GM12865 (cell line): ENCODE data around the gene EPHB1.

ENCODE experiments used
- DNase-seq: peaks from one replicate; pipeline ENCODE4 v3.0.0; 2010; ENCODE audit warnings: low read depth
- H3K4me3 ChIP-seq: 2 replicates; pipeline ENCODE4 v1.5.1; 2011; ENCODE audit warnings: mild to moderate bottlenecking, low read depth, low read length, control low read depth
- TF ChIP-seq, protein P1 (sequence below): IDR thresholded peaks from 2 replicates; pipeline ENCODE4 v1.5.1; 2011; ENCODE audit warnings: low read length, control low read depth, low read depth, inconsistent platforms; ENCODE audit not compliant: insufficient read depth; ENCODE audit errors: missing control alignments

EPHB1 gene

DNA sequence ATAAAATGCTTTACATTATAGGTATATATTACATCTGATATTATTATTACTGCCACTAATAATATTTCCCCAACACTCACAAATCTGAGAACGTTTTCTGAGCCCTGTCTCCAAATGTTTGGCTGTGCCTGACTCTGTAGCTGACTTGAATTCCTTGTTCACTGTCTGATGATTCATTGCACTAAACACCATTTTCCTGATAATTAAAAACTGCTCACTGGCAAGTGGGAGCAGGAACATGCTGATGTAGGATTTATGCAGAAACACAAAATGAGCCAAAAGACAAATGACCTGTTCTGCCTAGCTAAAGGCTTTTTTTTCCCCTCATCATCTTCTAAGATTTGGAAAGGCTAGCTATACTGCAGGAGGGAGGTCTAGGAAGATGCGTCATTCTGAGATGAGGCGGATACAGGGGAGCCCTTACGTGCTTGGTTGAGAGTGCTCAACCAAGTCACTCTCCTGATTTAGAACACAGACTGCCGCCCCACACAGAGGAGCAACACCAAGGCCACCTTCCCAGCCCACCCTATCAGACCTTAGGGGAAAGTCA is 380.7 kb downstream of the EPHB1 start:
- TF ChIP-seq, protein P1, sequence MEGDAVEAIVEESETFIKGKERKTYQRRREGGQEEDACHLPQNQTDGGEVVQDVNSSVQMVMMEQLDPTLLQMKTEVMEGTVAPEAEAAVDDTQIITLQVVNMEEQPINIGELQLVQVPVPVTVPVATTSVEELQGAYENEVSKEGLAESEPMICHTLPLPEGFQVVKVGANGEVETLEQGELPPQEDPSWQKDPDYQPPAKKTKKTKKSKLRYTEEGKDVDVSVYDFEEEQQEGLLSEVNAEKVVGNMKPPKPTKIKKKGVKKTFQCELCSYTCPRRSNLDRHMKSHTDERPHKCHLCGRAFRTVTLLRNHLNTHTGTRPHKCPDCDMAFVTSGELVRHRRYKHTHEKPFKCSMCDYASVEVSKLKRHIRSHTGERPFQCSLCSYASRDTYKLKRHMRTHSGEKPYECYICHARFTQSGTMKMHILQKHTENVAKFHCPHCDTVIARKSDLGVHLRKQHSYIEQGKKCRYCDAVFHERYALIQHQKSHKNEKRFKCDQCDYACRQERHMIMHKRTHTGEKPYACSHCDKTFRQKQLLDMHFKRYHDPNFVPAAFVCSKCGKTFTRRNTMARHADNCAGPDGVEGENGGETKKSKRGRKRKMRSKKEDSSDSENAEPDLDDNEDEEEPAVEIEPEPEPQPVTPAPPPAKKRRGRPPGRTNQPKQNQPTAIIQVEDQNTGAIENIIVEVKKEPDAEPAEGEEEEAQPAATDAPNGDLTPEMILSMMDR, result no peak
- H3K4me3 ChIP-seq, result no peak overlapping the region
- DNase-seq, result no peak

DNA sequence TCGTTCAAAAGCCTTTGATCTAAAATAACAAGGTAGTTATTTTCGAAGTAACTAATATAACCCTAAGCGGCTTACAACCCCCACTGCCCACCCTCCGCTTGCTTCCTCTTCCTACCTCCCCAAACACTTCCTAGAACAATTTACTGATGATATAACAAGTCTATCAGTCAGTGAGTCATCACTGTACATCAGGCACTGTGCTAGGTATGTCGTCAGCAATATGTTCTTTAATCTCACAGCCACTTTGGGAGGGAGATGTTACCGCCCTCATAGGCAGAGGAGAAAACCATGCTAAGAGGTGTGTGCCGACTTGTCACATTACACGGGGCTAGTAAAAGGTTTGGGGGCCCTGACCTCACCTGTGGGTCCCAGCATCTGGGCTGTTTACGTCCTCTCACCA is 381.8 kb downstream of the EPHB1 start:
- TF ChIP-seq, protein P1, result no peak
- DNase-seq, result no peak
- no peak overlapping the region for H3K4me3 ChIP-seq

DNA sequence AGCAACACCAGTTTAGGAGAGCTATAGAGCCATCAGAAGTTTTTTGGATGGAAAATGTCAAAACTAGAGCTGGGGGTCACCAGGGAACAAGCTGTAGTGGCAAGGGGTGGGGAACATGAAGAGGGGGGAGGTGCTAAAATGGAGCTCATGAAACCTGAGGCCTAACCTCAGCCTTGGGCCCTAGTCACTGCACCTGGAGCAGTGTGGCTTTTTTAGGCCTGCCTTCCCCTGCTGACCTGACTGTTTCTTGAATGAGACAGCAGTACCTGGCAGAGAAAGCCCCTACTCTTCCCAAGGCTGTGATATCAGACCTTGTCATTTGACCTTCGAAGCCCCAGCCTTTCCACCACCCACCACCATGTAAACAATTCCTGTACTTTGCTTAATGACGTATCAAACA is 383.5 kb downstream of the EPHB1 start:
- no peak for DNase-seq
- TF ChIP-seq, protein P1, result no peak
- H3K4me3 ChIP-seq, result no peak overlapping the region

DNA sequence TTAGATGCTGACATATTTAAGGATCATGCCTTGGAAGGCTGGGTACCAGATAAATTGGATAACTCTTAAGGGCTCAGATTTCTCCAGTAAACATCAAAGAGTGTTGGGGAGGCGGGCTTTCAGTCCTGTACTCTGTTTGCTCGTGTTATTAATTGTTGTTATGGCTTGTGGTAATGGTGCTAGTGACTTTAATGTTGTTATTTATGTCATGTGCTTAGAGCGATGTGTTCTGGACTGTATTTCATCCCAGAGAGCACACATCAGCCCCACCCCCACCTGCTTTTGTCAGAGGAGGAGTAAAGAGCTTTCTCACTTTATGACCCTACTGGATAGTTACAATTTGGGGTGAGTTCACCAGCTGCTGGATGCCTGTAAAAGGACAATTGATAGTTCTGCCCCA is 386.3 kb downstream of the EPHB1 start:
- TF ChIP-seq, protein P1, result no peak
- no peak overlapping the region for H3K4me3 ChIP-seq
- no peak for DNase-seq

- H3K4me3 ChIP-seq, result no peak overlapping the region
- DNase-seq, result no peak
- TF ChIP-seq, protein P1, result no peak
These were observed 387.4 kb downstream of the EPHB1 start for GRCh38 chr3:135182364-135182998.

GRCh38 chr3:135190658-135191057 is 395.6 kb downstream of the EPHB1 start:
- no peak for DNase-seq
- TF ChIP-seq, protein P1, result no peak

DNA sequence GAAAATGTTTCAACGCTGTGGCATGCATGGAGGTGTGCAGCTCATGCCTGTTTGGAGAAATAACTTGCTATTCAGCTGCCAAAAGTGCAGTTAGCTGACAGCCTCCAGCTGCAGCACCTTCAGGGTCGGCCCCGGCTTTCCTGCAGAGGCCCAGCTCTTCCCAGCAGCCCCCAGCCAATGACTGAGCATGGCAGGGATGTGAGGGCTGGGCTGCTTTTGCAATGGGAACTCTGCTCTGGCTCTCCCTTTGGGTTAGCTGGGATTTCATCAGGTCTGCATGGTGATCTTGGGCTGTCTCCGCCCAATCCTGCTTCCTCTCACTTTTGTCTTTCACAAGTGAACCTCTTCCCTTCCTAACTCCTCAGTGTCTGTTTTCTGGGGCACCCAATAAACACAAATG is 396.6 kb downstream of the EPHB1 start:
- H3K4me3 ChIP-seq, result no peak overlapping the region
- DNase-seq, result no peak
- TF ChIP-seq, protein P1, result no peak

More at GRCh38 chr3:135190658-135191057, 395.6 kb downstream of the EPHB1 start:
- H3K4me3 ChIP-seq, result no peak overlapping the region
